PC-3 (cell line): Measurements from ENCODE around the gene ALDH3B2. TPM values are rescaled to one million over a fixed set of nuclear protein-coding genes. Genes with fewer than 3 reads are reported as not detected.
A peak's percentile ranks its signal among the peaks of the same experiment; 100 is the strongest.

Experiments
- ATAC-seq: fragments of 200-7000 bp; cut with Tn5 transposase; 2 replicates; pipeline ENCODE4 v1.9.1; 2020; ENCODE audit warnings: mild to moderate bottlenecking, moderate library complexity
- BruUV-seq: library from RNA; stranded (reverse); fragments of 400-500 nt; replicated peaks from 2 replicates; lab custom pipeline; 2021; lab: Mats Ljungman, UMichigan
- CTCF ChIA-PET: fragments of 300-600 bp; sonication (Branson Sonifier 250); formaldehyde crosslinking; loops from one replicate; lab custom pipeline; 2022; ENCODE audit warnings: antibody characterized with exemption; lab: Charles Lee
- POLR2A ChIA-PET: fragments of 300-600 bp; sonication (Branson Sonifier 250); formaldehyde crosslinking; loops from one replicate; lab custom pipeline; 2022; ENCODE audit warnings: antibody characterized with exemption; ENCODE audit not compliant: unreplicated experiment; lab: Charles Lee
- DNase-seq: peaks from one replicate; pipeline ENCODE4 v3.0.0-alpha.2; 2015
- H2AFZ ChIP-seq: fragments of 300-600 bp; sonication (generic); 2 replicates; pipeline ENCODE4 v1.6.0; 2016; ENCODE audit warnings: antibody characterized with exemption, low read length
- H3F3A ChIP-seq: fragments of 300-600 bp; sonication (generic); one replicate; pipeline ENCODE4 v1.6.0; 2017; ENCODE audit warnings: antibody characterized with exemption, low read length, control low read depth, mild to moderate bottlenecking; ENCODE audit not compliant: unreplicated experiment
- H3K27ac ChIP-seq: fragments of 300-600 bp; sonication (generic); 2 replicates; pipeline ENCODE4 v1.5.1; 2016; ENCODE audit warnings: mild to moderate bottlenecking, low read length
- H3K27me3 ChIP-seq: fragments of 300-600 bp; sonication (generic); 2 replicates; pipeline ENCODE4 v1.6.1; 2016; ENCODE audit warnings: low read length, mixed read lengths
- H3K36me3 ChIP-seq: fragments of 300-600 bp; sonication (generic); 2 replicates; pipeline ENCODE4 v1.6.1; 2016; ENCODE audit warnings: low read depth, mixed run types, low read length, mixed read lengths
- H3K4me1 ChIP-seq: fragments of 300-600 bp; sonication (generic); 2 replicates; pipeline ENCODE4 v1.5.1; 2016; ENCODE audit warnings: low read length; ENCODE audit not compliant: insufficient read depth
- H3K4me2 ChIP-seq: fragments of 300-600 bp; sonication (generic); 2 replicates; pipeline ENCODE4 v1.6.0; 2016; ENCODE audit warnings: low read length
- H3K4me3 ChIP-seq: fragments of 300-600 bp; sonication (generic); 2 replicates; pipeline ENCODE4 v1.5.1; 2016; ENCODE audit warnings: mild to moderate bottlenecking, low read length, mixed read lengths
- H3K79me2 ChIP-seq: fragments of 300-600 bp; sonication (generic); 2 replicates; pipeline ENCODE4 v1.6.1; 2017; ENCODE audit warnings: low read length, mixed read lengths
- H3K9ac ChIP-seq: fragments of 300-600 bp; sonication (generic); 2 replicates; pipeline ENCODE4 v1.6.0; 2016; ENCODE audit warnings: mild to moderate bottlenecking, low read length
- H3K9me2 ChIP-seq: fragments of 300-600 bp; sonication (generic); replicated peaks from 2 replicates; pipeline ENCODE4 v1.6.1; 2016; ENCODE audit warnings: mixed run types, low read length, mixed read lengths
- H3K9me3 ChIP-seq: fragments of 300-600 bp; sonication (generic); 2 replicates; pipeline ENCODE4 v1.6.1; 2016; ENCODE audit warnings: low read length, mixed read lengths
- H4K20me1 ChIP-seq: fragments of 300-600 bp; sonication (generic); 2 replicates; pipeline ENCODE4 v1.6.1; 2016; ENCODE audit warnings: low read length, mixed read lengths
- EZH2 ChIP-seq: fragments of 300-600 bp; sonication (generic); IDR thresholded peaks from one replicate; pipeline ENCODE4 v1.6.1; 2017; ENCODE audit warnings: antibody characterized with exemption, mild to moderate bottlenecking, low read length; ENCODE audit not compliant: unreplicated experiment
- EZH2phosphoT487 ChIP-seq: fragments of 300-600 bp; sonication (generic); IDR thresholded peaks from 2 replicates; pipeline ENCODE4 v1.6.1; 2018; ENCODE audit warnings: mild to moderate bottlenecking, antibody characterized with exemption, low read length, borderline replicate concordance
- intact Hi-C: fragments of 100-400 bp; cut with micrococcal nuclease; formaldehyde crosslinking; loops from 2 replicates; pipeline ENCODE4 v1.9.0; 2023
- total RNA-seq: library from RNA; depleted of rRNA; stranded (reverse); fragments of >200 nt; gene quantifications from 2 replicates; pipeline ENCODE4 v1.2.3, GENCODE V29; 2014
- TF ChIP-seq, protein P1 (sequence below): fragments of 300-600 bp; sonication (generic); conservative IDR thresholded peaks from 2 replicates; pipeline ENCODE4 v1.5.1; 2017; ENCODE audit warnings: antibody characterized with exemption, low read depth, mild to moderate bottlenecking, low read length

Gene ALDH3B2
- total RNA-seq, 1 experiment from 2014 or later = not detected

GRCh38 chr11:67628710-67629385 lies 45.6 kb downstream of the ALDH3B2 start:
- H2AFZ ChIP-seq = peak overlapping the region; percentile 93; the same call in 1 of the 2 replicates
- peak overlapping the region; percentile 98 for H3K4me2 ChIP-seq
- no peaks in the 10 kb centered on the region for H4K20me1 ChIP-seq
- ATAC-seq (no peak), DNase-seq (no peak)
- TSS peak; percentile 43 for BruUV-seq
- peak overlapping the region; percentile 75 for H3K4me3 ChIP-seq
- H3K27ac ChIP-seq = no peak overlapping the region
- no peaks in the 10 kb centered on the region for H3K9me2 ChIP-seq
- H3K36me3 ChIP-seq = no peaks in the 10 kb centered on the region
- H3F3A ChIP-seq = no peaks in the 10 kb centered on the region
- no peaks in the 10 kb centered on the region for H3K79me2 ChIP-seq
- CTCF ChIA-PET = interaction anchor here (1.0 to 2.9 kb wide), 4 partner anchors 12 to 30 kb away, joined by 3 to 32 read pairs (median 6); no protein-coding TSS in a partner anchor
- H3K4me1 ChIP-seq = peaks cover 18% of the 10 kb centered on the region
- intact Hi-C loops = no loop called here
- H3K27me3 ChIP-seq = no peaks in the 10 kb centered on the region
- POLR2A ChIA-PET = no interaction called here
- TF ChIP-seq, protein P1, sequence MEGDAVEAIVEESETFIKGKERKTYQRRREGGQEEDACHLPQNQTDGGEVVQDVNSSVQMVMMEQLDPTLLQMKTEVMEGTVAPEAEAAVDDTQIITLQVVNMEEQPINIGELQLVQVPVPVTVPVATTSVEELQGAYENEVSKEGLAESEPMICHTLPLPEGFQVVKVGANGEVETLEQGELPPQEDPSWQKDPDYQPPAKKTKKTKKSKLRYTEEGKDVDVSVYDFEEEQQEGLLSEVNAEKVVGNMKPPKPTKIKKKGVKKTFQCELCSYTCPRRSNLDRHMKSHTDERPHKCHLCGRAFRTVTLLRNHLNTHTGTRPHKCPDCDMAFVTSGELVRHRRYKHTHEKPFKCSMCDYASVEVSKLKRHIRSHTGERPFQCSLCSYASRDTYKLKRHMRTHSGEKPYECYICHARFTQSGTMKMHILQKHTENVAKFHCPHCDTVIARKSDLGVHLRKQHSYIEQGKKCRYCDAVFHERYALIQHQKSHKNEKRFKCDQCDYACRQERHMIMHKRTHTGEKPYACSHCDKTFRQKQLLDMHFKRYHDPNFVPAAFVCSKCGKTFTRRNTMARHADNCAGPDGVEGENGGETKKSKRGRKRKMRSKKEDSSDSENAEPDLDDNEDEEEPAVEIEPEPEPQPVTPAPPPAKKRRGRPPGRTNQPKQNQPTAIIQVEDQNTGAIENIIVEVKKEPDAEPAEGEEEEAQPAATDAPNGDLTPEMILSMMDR = no peak
- TF ChIP-seq EZH2 = no peak
- TF ChIP-seq EZH2phosphoT487 = no peak
- H3K9ac ChIP-seq = peak overlapping the region; percentile 75; the same call in 1 of the 2 replicates
- H3K9me3 ChIP-seq = no peaks in the 10 kb centered on the region

GRCh38 chr11:67627812-67628624 lies 46.4 kb downstream of the ALDH3B2 start:
- H2AFZ ChIP-seq = no peak overlapping the region
- no peak for DNase-seq
- TF ChIP-seq, protein P1 = no peak
- no peak for TF ChIP-seq EZH2
- no peak for TF ChIP-seq EZH2phosphoT487
- no peaks in the 10 kb centered on the region for H3K9me2 ChIP-seq
- no peak for ATAC-seq
- no peaks in the 10 kb centered on the region for H3K36me3 ChIP-seq
- no peak overlapping the region for H3K4me3 ChIP-seq
- no peaks in the 10 kb centered on the region for H3K27me3 ChIP-seq
- no peaks in the 10 kb centered on the region for H3K9me3 ChIP-seq
- H3K27ac ChIP-seq = no peak overlapping the region
- CTCF ChIA-PET = interaction anchor here (2.9 kb wide), 1 partner anchor 31 kb away, joined by 32 read pairs; no protein-coding TSS in a partner anchor
- H3F3A ChIP-seq = no peaks in the 10 kb centered on the region
- no TSS peak for BruUV-seq
- POLR2A ChIA-PET = no interaction called here
- no peaks in the 10 kb centered on the region for H4K20me1 ChIP-seq
- H3K79me2 ChIP-seq = no peaks in the 10 kb centered on the region
- intact Hi-C loops = no loop called here
- peaks cover 18% of the 10 kb centered on the region for H3K4me1 ChIP-seq
- peak overlapping the region; percentile 98 for H3K4me2 ChIP-seq
- H3K9ac ChIP-seq = peak overlapping the region; percentile 75; the same call in 1 of the 2 replicates
